Coronary artery (tissue), 2 donors: ENCODE results near the gene GSKIP.

Experiments
- DNase-seq: peaks from one replicate; pipeline ENCODE4 v3.0.0-alpha.2; 2017; ENCODE audit warnings: low spot score
- H3K27ac ChIP-seq, 2 donors: fragments of 200-600 bp; sonication (generic); one replicate each; pipeline ENCODE4 v1.5.1; 2016 to 2019
- H3K4me3 ChIP-seq: fragments of 200-600 bp; sonication (generic); 2 replicates; pipeline ENCODE4 v1.5.1; 2016; ENCODE audit warnings: mild to moderate bottlenecking, moderate library complexity
- CTCF ChIP-seq: fragments of 200-600 bp; sonication (generic); IDR thresholded peaks from one replicate; pipeline ENCODE4 v1.5.1; 2019; ENCODE audit warnings: antibody characterized with exemption

The GSKIP gene

GRCh38 chr14:96413526-96413925, 50.2 kb downstream of the GSKIP start:
- DNase-seq, result no peak
- Histone ChIP-seq H3K4me3 (no peak overlapping the region), H3K27ac (no peak overlapping the region)
- TF ChIP-seq CTCF, result no peak

GRCh38 chr14:96415559-96415958, 52.2 kb downstream of the GSKIP start:
- TF ChIP-seq CTCF, result no peak
- no peak overlapping the region for H3K4me3 ChIP-seq
- H3K27ac ChIP-seq, result no peak overlapping the region
- DNase-seq, result no peak

- no peak for TF ChIP-seq CTCF
- no peak overlapping the region for H3K4me3 ChIP-seq
- no peak for DNase-seq
- H3K27ac ChIP-seq, result no peak overlapping the region
Observed at GRCh38 chr14:96416292-96416691, 53.0 kb downstream of the GSKIP start.

GRCh38 chr14:96417254-96417653, 53.9 kb downstream of the GSKIP start:
- no peak overlapping the region for H3K27ac ChIP-seq
- H3K4me3 ChIP-seq, result no peak overlapping the region
- TF ChIP-seq CTCF, result no peak
- no peak for DNase-seq

- no peak overlapping the region for H3K4me3 ChIP-seq
- no peak for DNase-seq
- no peak for TF ChIP-seq CTCF
- no peak overlapping the region for H3K27ac ChIP-seq
Observed at GRCh38 chr14:96418075-96418474, 54.7 kb downstream of the GSKIP start.

- H3K4me3 ChIP-seq, result no peak overlapping the region
- DNase-seq, result no peak
- no peak overlapping the region for H3K27ac ChIP-seq
- TF ChIP-seq CTCF, result no peak
Observed at GRCh38 chr14:96421236-96421635, 57.9 kb downstream of the GSKIP start.

GRCh38 chr14:96422992-96423391, 59.7 kb downstream of the GSKIP start:
- no peak for TF ChIP-seq CTCF
- H3K27ac ChIP-seq, result no peak overlapping the region
- DNase-seq, result no peak
- H3K4me3 ChIP-seq, result no peak overlapping the region
